IPS DF 6.9 (cell line): ENCODE measurements around the gene LCE1A.

Experiments used
- DNase-seq: peaks from one replicate; pipeline ENCODE4 v3.0.0-alpha.2; 2013; ENCODE audit warnings: low read depth, low spot score
- H3K27ac ChIP-seq: one replicate; pipeline ENCODE4 v1.5.1; 2013; ENCODE audit warnings: low read length, control low read depth
- H3K27me3 ChIP-seq: 2 replicates; pipeline ENCODE4 v1.6.1; 2013; ENCODE audit warnings: mild to moderate bottlenecking, low read length; ENCODE audit not compliant: control insufficient read depth, insufficient read depth
- H3K36me3 ChIP-seq: 2 replicates; pipeline ENCODE4 v1.6.1; 2013; ENCODE audit warnings: low read length; ENCODE audit not compliant: control insufficient read depth, insufficient read depth
- H3K4me1 ChIP-seq: 2 replicates; pipeline ENCODE4 v1.6.1; 2013; ENCODE audit warnings: low read length; ENCODE audit not compliant: control insufficient read depth, insufficient read depth
- H3K4me3 ChIP-seq: 2 replicates; pipeline ENCODE4 v1.5.1; 2013; ENCODE audit warnings: mild to moderate bottlenecking, low read length
- H3K9me3 ChIP-seq: 2 replicates; pipeline ENCODE4 v1.6.1; 2013; ENCODE audit warnings: low read length, inconsistent platforms; ENCODE audit not compliant: control insufficient read depth, insufficient read depth
- WGBS: extraction: QIAGEN DNeasy Blood & Tissue Kit; methylation state at CpG from one replicate; pipeline ENCODE4 v1.1.7; 2013; ENCODE audit warnings: mixed read lengths, missing lambda C conversion rate; ENCODE audit not compliant: insufficient read length, insufficient coverage; 5-methylcytosine and 5-hydroxymethylcytosine counted together

LCE1A gene, protein sequence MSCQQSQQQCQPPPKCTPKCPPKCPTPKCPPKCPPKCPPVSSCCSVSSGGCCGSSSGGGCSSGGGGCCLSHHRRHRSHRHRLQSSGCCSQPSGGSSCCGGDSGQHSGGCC

DNA sequence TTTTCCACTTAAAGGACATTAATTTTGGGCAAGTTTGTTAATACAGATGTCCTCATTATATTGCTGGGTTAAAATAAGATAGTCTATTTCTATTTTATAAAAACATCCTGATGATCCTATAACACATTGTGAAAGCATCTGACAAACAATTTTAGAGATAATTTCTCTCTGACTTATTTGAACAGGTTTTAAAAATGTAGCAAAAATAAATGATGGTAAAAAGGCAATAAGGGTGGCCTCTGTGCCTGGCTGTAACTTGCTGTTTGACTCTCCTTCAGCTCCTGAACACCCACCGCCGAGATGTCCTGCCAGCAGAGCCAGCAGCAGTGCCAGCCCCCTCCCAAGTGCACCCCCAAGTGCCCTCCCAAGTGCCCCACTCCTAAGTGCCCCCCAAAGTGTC is at the start of gene LCE1A:
Gene LCE1A, plus strand, starts transcription at position 301 of the 400 bp plus-strand sequence. Its CDS starts 0 bp downstream, at position 301.
- H3K9me3 ChIP-seq, result peaks cover 5% of the 10 kb centered on the region
- DNase-seq, result no peak
- no peaks in the 10 kb centered on the region for H3K36me3 ChIP-seq
- WGBS, result no CpG with 5 or more reads among the region's 2 CpGs
- no peak within 1 kb of the TSS for H3K4me3 ChIP-seq
- H3K27ac ChIP-seq, result no peak within 1 kb of the TSS
- no peaks in the 10 kb centered on the region for H3K4me1 ChIP-seq
- H3K27me3 ChIP-seq, result no peaks in the 10 kb centered on the region

DNA sequence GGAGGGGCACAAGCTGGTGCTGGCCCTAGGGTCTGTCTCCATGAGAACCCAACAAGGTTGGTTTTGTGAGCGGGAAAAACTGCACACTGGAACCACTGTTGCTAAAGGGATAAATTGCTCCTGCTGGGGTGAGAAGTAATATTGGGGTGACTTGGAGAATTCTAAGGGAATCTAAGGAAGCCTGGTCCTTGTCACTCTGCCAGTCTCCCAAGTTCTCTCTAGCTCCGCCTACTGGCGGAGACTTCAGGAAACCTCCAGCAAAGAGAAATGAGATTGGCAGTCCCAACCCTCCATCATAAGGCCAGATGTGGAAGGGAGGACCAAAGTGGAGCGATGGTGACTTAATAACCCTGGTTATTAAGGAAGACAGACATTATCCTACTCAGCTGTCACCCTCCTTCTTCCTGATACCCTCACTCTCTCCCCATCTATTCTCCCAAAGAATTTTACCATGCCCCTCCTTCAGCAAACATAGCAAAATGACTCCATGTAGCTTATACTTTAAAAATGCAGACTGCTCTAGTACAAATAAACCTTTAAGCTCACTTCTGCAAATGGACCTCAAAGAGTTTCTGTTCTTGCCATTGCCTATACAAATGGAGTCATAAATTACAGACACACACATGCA is 49.6 kb upstream of the LCE1A start:
- no CpG with 5 or more reads among the region's 4 CpGs for WGBS
- no peak for DNase-seq
- Histone ChIP-seq H3K27ac (no peak overlapping the region), H3K9me3 (peaks cover 9% of the 10 kb centered on the region), H3K36me3 (no peaks in the 10 kb centered on the region), H3K4me1 (no peaks in the 10 kb centered on the region), H3K27me3 (no peaks in the 10 kb centered on the region), H3K4me3 (no peak overlapping the region)

DNA sequence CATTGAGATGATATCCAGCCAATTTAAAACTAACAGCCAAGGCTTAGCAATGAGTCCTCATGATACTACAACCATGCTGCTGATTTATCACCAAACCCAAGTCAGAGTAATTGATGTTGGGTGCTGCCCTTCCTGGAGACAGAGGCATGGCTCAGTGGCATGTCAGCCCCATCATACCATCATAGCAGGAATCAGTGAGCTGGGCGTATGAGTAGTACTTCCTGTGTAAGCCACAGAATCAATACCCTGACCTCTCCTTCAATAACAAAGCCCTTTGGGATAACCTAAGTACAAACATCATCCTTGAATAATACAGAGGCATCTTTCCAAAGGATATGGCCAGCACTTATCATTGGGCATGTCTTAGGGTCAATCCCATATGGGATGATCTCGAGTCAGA is 44.2 kb upstream of the LCE1A start:
- H3K4me3 ChIP-seq, result no peak overlapping the region
- DNase-seq, result no peak
- H3K4me1 ChIP-seq, result no peaks in the 10 kb centered on the region
- H3K27me3 ChIP-seq, result no peaks in the 10 kb centered on the region
- peaks cover 19% of the 10 kb centered on the region for H3K9me3 ChIP-seq
- no CpG with 5 or more reads among the region's 2 CpGs for WGBS
- H3K36me3 ChIP-seq, result no peaks in the 10 kb centered on the region
- H3K27ac ChIP-seq, result no peak overlapping the region

DNA sequence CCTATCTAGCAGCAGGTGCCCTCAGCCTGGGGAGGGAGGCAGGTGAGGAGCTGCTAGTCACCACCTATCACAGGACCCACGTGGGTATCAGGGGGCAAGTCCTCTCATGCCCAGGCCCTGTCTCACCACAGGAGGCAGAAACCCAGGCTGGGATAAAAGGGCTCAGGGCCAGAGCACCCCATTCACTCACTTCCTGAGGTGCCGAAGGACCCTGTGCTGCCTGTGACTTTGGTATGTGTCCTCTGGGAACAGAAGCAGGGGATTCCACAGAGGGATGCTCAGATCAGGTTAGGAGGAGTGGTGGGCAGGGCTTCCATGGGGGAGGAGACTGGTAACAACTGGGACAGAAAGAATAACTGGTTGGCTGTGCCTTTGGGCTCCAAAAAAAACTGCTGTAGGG is 41.2 kb upstream of the LCE1A start, which contains the start of gene LCE1E:
Gene LCE1E, plus strand, starts transcription at position 181 of the 400 bp plus-strand sequence. CDS start 1,043 bp downstream, outside the sequence.
- WGBS, result no CpG with 5 or more reads among the region's 2 CpGs
- Histone ChIP-seq H3K9me3 (peaks cover 18% of the 10 kb centered on the region), H3K27me3 (no peaks in the 10 kb centered on the region), H3K36me3 (no peaks in the 10 kb centered on the region), H3K27ac (no peak within 1 kb of the TSS), H3K4me1 (no peaks in the 10 kb centered on the region), H3K4me3 (no peak within 1 kb of the TSS)
- no peak for DNase-seq

DNA sequence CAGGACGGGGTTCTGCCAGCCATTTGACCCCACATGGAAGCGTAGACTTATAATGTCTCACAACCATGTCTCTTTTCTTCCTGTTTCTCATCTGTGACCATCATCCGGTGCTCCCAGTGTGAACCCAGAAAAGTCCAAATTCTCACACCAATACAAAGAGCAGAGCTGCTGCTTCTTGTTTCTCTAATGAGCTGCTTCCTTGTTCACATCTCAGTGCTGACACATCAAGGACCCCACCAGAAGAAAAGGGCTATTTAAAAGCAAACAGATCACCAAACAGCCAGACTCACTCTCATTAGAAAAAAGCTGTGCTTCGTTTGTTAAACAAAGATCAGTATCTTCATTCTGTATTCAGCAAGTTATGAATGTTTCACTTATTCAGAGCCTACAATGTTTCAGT is 31.6 kb upstream of the LCE1A start:
- no peak overlapping the region for H3K4me3 ChIP-seq
- WGBS, result no CpG with 5 or more reads among the region's 4 CpGs
- no peaks in the 10 kb centered on the region for H3K4me1 ChIP-seq
- no peak for DNase-seq
- no peaks in the 10 kb centered on the region for H3K27me3 ChIP-seq
- H3K27ac ChIP-seq, result no peak overlapping the region
- H3K9me3 ChIP-seq, result peaks cover 5% of the 10 kb centered on the region
- no peaks in the 10 kb centered on the region for H3K36me3 ChIP-seq

DNA sequence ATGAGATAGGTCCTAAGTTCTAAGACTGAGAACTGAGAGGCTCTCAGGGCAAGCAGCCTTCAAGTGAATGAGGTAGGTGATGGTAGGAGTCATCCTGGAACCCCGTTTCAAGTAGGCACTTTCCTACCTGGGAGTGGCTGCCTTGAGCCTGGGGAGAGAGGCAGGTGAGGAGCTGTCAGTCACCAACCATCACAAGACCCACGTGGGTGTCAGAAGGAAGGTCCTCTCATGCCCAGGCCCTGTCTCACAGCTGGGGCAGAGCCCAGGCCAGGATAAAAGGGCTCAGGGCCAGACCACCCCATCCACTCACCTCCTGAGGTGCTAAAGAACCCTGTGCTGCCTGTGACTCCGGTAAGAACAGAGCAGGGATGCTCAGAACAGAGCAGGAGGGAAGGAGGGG is 30.9 kb upstream of the LCE1A start, which contains the start of gene LCE1D:
Gene LCE1D, plus strand, starts transcription at position 301 of the 400 bp plus-strand sequence. CDS start 1,074 bp downstream, outside the sequence.
- H3K4me1 ChIP-seq, result no peaks in the 10 kb centered on the region
- H3K27ac ChIP-seq, result no peak within 1 kb of the TSS
- H3K36me3 ChIP-seq, result no peaks in the 10 kb centered on the region
- H3K9me3 ChIP-seq, result peaks cover 7% of the 10 kb centered on the region
- no peak for DNase-seq
- no peak within 1 kb of the TSS for H3K4me3 ChIP-seq
- no peaks in the 10 kb centered on the region for H3K27me3 ChIP-seq
- no CpG with 5 or more reads among the region's 3 CpGs for WGBS

DNA sequence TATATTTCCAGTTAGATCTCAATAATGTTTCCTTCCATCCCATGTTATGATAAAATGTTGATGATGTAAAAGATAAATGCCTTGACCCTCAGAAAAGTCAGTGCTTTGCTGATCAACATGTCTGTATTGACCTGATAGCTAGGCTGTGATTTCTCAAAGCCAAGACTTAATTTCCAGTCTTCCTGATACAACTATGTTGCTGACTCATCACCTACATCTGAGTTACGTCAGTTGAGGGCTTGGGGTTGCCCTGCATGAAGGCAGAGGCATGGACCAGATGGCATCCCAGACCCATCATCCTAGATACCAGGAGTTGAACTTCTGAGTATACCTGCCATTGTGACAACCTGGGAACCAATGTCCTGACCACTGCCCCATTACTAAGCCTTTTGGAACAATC is 25.9 kb upstream of the LCE1A start:
- Histone ChIP-seq H3K4me1 (no peaks in the 10 kb centered on the region), H3K9me3 (peaks cover 10% of the 10 kb centered on the region), H3K4me3 (no peak overlapping the region), H3K27ac (no peak overlapping the region), H3K27me3 (no peaks in the 10 kb centered on the region), H3K36me3 (no peaks in the 10 kb centered on the region)
- DNase-seq, result no peak
- no CpG with 5 or more reads among the region's 1 CpG for WGBS

DNA sequence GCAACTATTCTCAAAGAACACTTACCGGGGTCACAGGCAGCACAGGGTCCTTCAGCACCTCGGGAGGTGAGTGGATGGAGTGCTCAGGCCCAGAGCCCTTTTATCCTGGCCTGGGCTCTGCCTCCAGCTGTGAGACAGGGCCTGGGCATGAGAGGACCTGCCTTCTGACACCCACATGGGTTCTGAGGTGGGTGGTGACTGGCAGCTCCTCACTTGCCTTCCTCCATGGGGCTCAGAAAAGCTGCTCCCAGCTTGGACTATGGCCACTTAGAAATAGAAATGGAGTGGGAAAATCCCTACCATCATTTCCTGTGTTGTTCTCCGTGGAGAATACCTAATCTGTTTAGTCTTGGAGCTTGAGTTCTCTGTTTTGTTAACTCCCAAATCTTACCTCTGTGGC is 20.7 kb upstream of the LCE1A start, which contains the start of gene LCE1C:
Gene LCE1C, minus strand, starts transcription at position 76 of the 400 bp plus-strand sequence. CDS start 1,173 bp downstream, outside the sequence.
- Histone ChIP-seq H3K27me3 (no peaks in the 10 kb centered on the region), H3K27ac (no peak within 1 kb of the TSS), H3K4me3 (no peak within 1 kb of the TSS), H3K4me1 (no peaks in the 10 kb centered on the region), H3K9me3 (peaks cover 6% of the 10 kb centered on the region), H3K36me3 (no peaks in the 10 kb centered on the region)
- DNase-seq, result no peak
- no CpG with 5 or more reads among the region's 3 CpGs for WGBS

DNA sequence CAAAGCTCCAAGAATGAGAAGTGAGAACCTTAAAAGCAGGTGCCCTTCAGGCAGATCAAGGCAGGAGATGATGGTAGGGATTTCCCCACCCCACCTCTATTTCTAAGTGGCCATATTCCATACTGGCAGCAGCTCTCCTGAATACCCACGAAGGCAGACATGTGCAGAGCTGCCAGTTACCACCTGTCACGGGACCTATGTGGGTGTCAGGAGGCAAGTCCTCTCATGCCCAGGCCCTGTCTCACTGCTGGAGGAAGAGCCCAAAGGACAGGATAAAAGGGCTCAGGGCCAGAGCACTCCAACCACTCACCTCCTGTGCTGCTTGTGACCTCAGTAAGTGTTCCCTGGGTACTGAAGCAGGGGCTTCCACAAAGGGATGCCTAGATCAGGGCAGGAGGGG is 16.2 kb upstream of the LCE1A start:
- no peak for DNase-seq
- Histone ChIP-seq H3K27me3 (no peaks in the 10 kb centered on the region), H3K4me3 (no peak overlapping the region), H3K4me1 (no peaks in the 10 kb centered on the region), H3K36me3 (no peaks in the 10 kb centered on the region), H3K9me3 (peaks cover 5% of the 10 kb centered on the region), H3K27ac (no peak overlapping the region)
- no CpG with 5 or more reads among the region's 2 CpGs for WGBS

DNA sequence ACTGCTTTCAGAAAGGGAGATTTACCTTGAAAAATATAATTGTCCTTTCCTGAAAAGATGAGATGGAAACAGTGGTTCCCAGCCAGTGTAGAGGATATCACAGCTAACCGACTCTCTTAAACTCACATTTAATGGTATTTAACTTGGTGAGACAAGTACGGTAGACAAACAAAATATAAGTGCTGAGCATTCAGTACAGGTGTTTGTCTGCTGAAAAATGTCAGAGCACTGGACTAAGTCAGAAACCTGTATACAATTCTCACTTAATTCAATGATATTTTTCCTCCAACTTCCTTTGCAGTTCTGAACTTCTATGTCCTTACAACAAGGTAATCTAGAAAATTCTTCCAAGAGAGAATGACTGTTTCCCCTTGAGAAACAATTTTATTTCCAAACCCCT is 15.6 kb upstream of the LCE1A start, which contains the start of gene LCE1B:
Gene LCE1B, plus strand, starts transcription at position 301 of the 400 bp plus-strand sequence. CDS start 476 bp downstream, outside the sequence.
- DNase-seq, result no peak
- no CpG with 5 or more reads among the region's 2 CpGs for WGBS

More for the DNA sequence above, 15.6 kb upstream of the LCE1A start, which contains the start of gene LCE1B:
- Histone ChIP-seq H3K36me3 (no peaks in the 10 kb centered on the region), H3K9me3 (peaks cover 5% of the 10 kb centered on the region), H3K27me3 (no peaks in the 10 kb centered on the region), H3K4me1 (no peaks in the 10 kb centered on the region), H3K27ac (no peak within 1 kb of the TSS), H3K4me3 (no peak within 1 kb of the TSS)
